ENCODE data around the gene CXXC5. TPM values are rescaled to one million over a fixed set of nuclear protein-coding genes. Genes with fewer than 3 reads are reported as not detected.

CXXC5 gene
- total RNA-seq, 2 donors from 2014 or later: 58.5 to 62.5 TPM

DNA sequence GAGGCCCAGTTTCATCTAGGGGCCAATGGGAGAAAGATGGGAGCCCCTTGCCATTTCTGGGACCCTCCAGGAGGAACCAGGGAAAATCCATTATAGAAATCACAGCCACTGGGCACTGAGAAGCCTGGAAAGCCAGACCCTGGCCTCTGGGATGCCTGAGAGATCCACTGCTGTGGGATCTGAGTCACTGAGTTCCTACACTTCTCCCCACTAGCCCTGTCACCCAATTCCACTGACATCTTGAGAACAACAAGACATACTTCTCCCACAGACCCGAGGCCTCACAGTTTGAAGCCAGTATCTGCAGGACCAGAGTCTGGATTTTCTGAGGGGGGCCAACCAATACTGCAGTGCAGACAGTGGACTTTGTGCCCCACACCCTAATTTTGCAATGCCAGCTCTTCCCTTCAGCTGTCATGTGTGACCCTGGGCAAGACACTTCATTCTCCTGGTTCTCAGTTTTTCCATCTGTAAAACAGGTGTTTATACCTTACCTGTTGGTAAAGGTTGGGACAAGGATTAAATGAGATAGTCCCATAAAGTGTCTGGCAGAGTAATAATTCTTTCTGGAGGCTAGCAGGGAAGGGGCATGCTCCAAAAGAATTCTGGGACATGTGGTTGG is 46.5 kb downstream of the CXXC5 start:
- DNase-seq (ENCODE audit: low spot score) (no peak), ATAC-seq (ENCODE audit: insufficient number of reproducible peaks, low FRiP score, low read depth) (no peak)
- Histone ChIP-seq H3K27me3 (replicated peaks; ENCODE audit: insufficient read depth) (no peaks in the 10 kb centered on the region), H3K9me3 (no peaks in the 10 kb centered on the region), H3K27ac (no peak overlapping the region), H3K4me1 (ENCODE audit: control insufficient read depth in 1 of 2, low read depth in 2 of 2) (peaks cover 30 to 49% of the 10 kb centered on the region in 2 donors), H3K36me3 (no peaks in the 10 kb centered on the region), H3K4me3 (no peak overlapping the region)
- no peak for TF ChIP-seq CTCF (IDR thresholded peaks at IDR 0.05)

GRCh38 chr5:139695178-139695573 is 47.0 kb downstream of the CXXC5 start:
- TF ChIP-seq CTCF (IDR thresholded peaks at IDR 0.05): no peak

GRCh38 chr5:139696167-139696893 is 48.2 kb downstream of the CXXC5 start:
- no peaks in the 10 kb centered on the region for H3K27me3 ChIP-seq (replicated peaks; ENCODE audit: insufficient read depth)
- peaks cover 21 to 38% of the 10 kb centered on the region in 2 donors for H3K4me1 ChIP-seq (ENCODE audit: control insufficient read depth in 1 of 2, low read depth in 2 of 2)
- H3K36me3 ChIP-seq: no peaks in the 10 kb centered on the region
- TF ChIP-seq CTCF (IDR thresholded peaks at IDR 0.05): no peak
- ATAC-seq (ENCODE audit: insufficient number of reproducible peaks, low FRiP score, low read depth): no peak
- H3K9me3 ChIP-seq: no peaks in the 10 kb centered on the region
- H3K4me3 ChIP-seq: peak overlapping the region; percentile 75
- no peak for DNase-seq (ENCODE audit: low spot score)
- peak overlapping the region; percentile 21 to 93 for H3K27ac ChIP-seq

More at GRCh38 chr5:139695178-139695573, 47.0 kb downstream of the CXXC5 start:
- H3K4me3 ChIP-seq: no peak overlapping the region
- ATAC-seq (ENCODE audit: insufficient number of reproducible peaks, low FRiP score, low read depth): no peak
- H3K9me3 ChIP-seq: no peaks in the 10 kb centered on the region
- H3K4me1 ChIP-seq (ENCODE audit: control insufficient read depth in 1 of 2, low read depth in 2 of 2): peaks cover 26 to 46% of the 10 kb centered on the region in 2 donors
- H3K27ac ChIP-seq: no peak overlapping the region
- H3K36me3 ChIP-seq: no peaks in the 10 kb centered on the region
- no peak for DNase-seq (ENCODE audit: low spot score)
- no peaks in the 10 kb centered on the region for H3K27me3 ChIP-seq (replicated peaks; ENCODE audit: insufficient read depth)

GRCh38 chr5:139696894-139697658 is 48.9 kb downstream of the CXXC5 start:
- Histone ChIP-seq H3K4me3 (peak overlapping the region; percentile 75), H3K9me3 (no peaks in the 10 kb centered on the region), H3K36me3 (no peaks in the 10 kb centered on the region), H3K27ac (peak overlapping the region; percentile 92 to 93), H3K27me3 (replicated peaks; ENCODE audit: insufficient read depth) (no peaks in the 10 kb centered on the region), H3K4me1 (ENCODE audit: control insufficient read depth in 1 of 2, low read depth in 2 of 2) (peaks cover 21 to 38% of the 10 kb centered on the region in 2 donors)
- DNase-seq (ENCODE audit: low spot score) (peak; percentile 62), ATAC-seq (ENCODE audit: insufficient number of reproducible peaks, low FRiP score, low read depth) (peak; percentile 43)
- TF ChIP-seq CTCF (IDR thresholded peaks at IDR 0.05): no peak

Measured in thoracic aorta (tissue), 2 donors.